WTC11 (cell line): ENCODE results near the gene OR6C76. TPM values are rescaled to one million over a fixed set of nuclear protein-coding genes. Genes with fewer than 3 reads are reported as not detected.

Source experiments
- ATAC-seq: fragments of 200-7000 bp; cut with Tn5 transposase; 2 replicates; pipeline ENCODE4 v1.10.0; 2021; ENCODE audit warnings: mild to moderate bottlenecking, moderate library complexity
- CTCF ChIA-PET: fragments of 300-600 bp; sonication (Branson Sonifier 250); formaldehyde crosslinking; loops from one replicate; lab custom pipeline; 2021; ENCODE audit warnings: antibody characterized with exemption; lab: Charles Lee
- POLR2A ChIA-PET: fragments of 350-600 bp; sonication (Branson Sonifier 250); formaldehyde crosslinking; loops from one replicate; lab custom pipeline; 2021; ENCODE audit warnings: antibody characterized with exemption; lab: Charles Lee
- DNase-seq: peaks from one replicate; pipeline ENCODE4 v3.0.0; 2021; ENCODE audit warnings: low spot score
- H3K27ac Mint-ChIP-seq: 2 replicates; pipeline ENCODE4 v1.8.0; 2021; ENCODE audit warnings: mixed read lengths
- H3K27me3 Mint-ChIP-seq: 2 replicates; pipeline ENCODE4 v1.8.0; 2021; ENCODE audit warnings: low read depth, mild to moderate bottlenecking, moderate library complexity, mixed read lengths
- H3K36me3 Mint-ChIP-seq: 2 replicates; pipeline ENCODE4 v1.8.0; 2021; ENCODE audit warnings: mixed read lengths
- H3K4me1 Mint-ChIP-seq: 2 replicates; pipeline ENCODE4 v1.8.0; 2022; ENCODE audit warnings: mixed read lengths
- H3K4me3 Mint-ChIP-seq: 2 replicates; pipeline ENCODE4 v1.8.0; 2021; ENCODE audit warnings: mild to moderate bottlenecking, moderate library complexity, mixed read lengths
- H3K9me3 Mint-ChIP-seq: 2 replicates; pipeline ENCODE4 v1.8.0; 2021; ENCODE audit warnings: mixed read lengths
- ATF3 ChIP-seq: sonication (generic); formaldehyde crosslinking; conservative IDR thresholded peaks from 2 replicates; pipeline ENCODE4 v1.8.1; 2022; ENCODE audit warnings: mild to moderate bottlenecking, missing genetic modification reagents
- CTCF ChIP-seq: fragments of 200-600 bp; IDR thresholded peaks from 2 replicates; pipeline ENCODE4 v1.8.0; 2022; ENCODE audit warnings: antibody characterized with exemption
- ERG ChIP-seq: fragments of 250-450 bp; sonication (Bioruptor Pico); IDR thresholded peaks from 2 replicates; pipeline ENCODE4 v1.8.0; 2021; ENCODE audit warnings: mild to moderate bottlenecking
- ETV6 ChIP-seq: sonication (generic); formaldehyde crosslinking; IDR thresholded peaks from 2 replicates; pipeline ENCODE4 v1.8.1; 2022; ENCODE audit warnings: mild to moderate bottlenecking, missing genetic modification reagents
- HMGXB4 ChIP-seq: sonication (generic); formaldehyde crosslinking; IDR thresholded peaks from 2 replicates; pipeline ENCODE4 v1.8.1; 2023; ENCODE audit warnings: mild to moderate bottlenecking, moderate library complexity, missing genetic modification reagents
- MXD4 ChIP-seq: fragments of 250-450 bp; sonication (Bioruptor Pico); IDR thresholded peaks from 2 replicates; pipeline ENCODE4 v1.8.0; 2021; ENCODE audit warnings: mild to moderate bottlenecking, moderate library complexity, borderline replicate concordance
- MYBL2 ChIP-seq: sonication (generic); formaldehyde crosslinking; IDR thresholded peaks from 2 replicates; pipeline ENCODE4 v1.8.1; 2023; ENCODE audit warnings: mild to moderate bottlenecking, moderate library complexity, missing genetic modification reagents
- NFATC4 ChIP-seq: fragments of 250-450 bp; sonication (Bioruptor Pico); IDR thresholded peaks from 2 replicates; pipeline ENCODE4 v1.9.0; 2021; ENCODE audit warnings: mild to moderate bottlenecking
- NFE2L1 ChIP-seq: sonication (generic); formaldehyde crosslinking; IDR thresholded peaks from 2 replicates; pipeline ENCODE4 v1.8.1; 2023; ENCODE audit warnings: missing genetic modification reagents
- PRDM15 ChIP-seq: sonication (generic); formaldehyde crosslinking; IDR thresholded peaks from 2 replicates; pipeline ENCODE4 v1.8.0; 2022; ENCODE audit warnings: missing genetic modification reagents
- RELA ChIP-seq: sonication (generic); formaldehyde crosslinking; IDR thresholded peaks from 2 replicates; pipeline ENCODE4 v1.8.1; 2022; ENCODE audit warnings: missing genetic modification reagents, mild to moderate bottlenecking, borderline replicate concordance
- RORB ChIP-seq: fragments of 250-450 bp; sonication (Bioruptor Pico); IDR thresholded peaks from 2 replicates; pipeline ENCODE4 v1.9.0; 2021; ENCODE audit warnings: mild to moderate bottlenecking
- SMAD3 ChIP-seq: sonication (generic); formaldehyde crosslinking; IDR thresholded peaks from 2 replicates; pipeline ENCODE4 v1.8.0; 2022; ENCODE audit warnings: missing genetic modification reagents, mild to moderate bottlenecking, borderline replicate concordance
- TCF7 ChIP-seq: sonication (generic); formaldehyde crosslinking; IDR thresholded peaks from 2 replicates; pipeline ENCODE4 v1.8.0; 2022; ENCODE audit warnings: mild to moderate bottlenecking, low read depth, missing genetic modification reagents, moderate library complexity
- TEAD4 ChIP-seq: sonication (generic); formaldehyde crosslinking; IDR thresholded peaks from 2 replicates; pipeline ENCODE4 v1.8.0; 2022; ENCODE audit warnings: mild to moderate bottlenecking, missing genetic modification reagents
- TP53 ChIP-seq: sonication (generic); formaldehyde crosslinking; IDR thresholded peaks from 2 replicates; pipeline ENCODE4 v1.8.1; 2023; ENCODE audit warnings: mild to moderate bottlenecking, missing genetic modification reagents
- ZBTB21 ChIP-seq: sonication (generic); formaldehyde crosslinking; IDR thresholded peaks from 2 replicates; pipeline ENCODE4 v1.8.1; 2023; ENCODE audit warnings: mild to moderate bottlenecking, missing genetic modification reagents, borderline replicate concordance
- ZMAT4 ChIP-seq: fragments of 250-450 bp; sonication (Bioruptor Pico); IDR thresholded peaks from 2 replicates; pipeline ENCODE4 v1.9.0; 2021; ENCODE audit warnings: mild to moderate bottlenecking
- ZNF121 ChIP-seq: sonication (generic); formaldehyde crosslinking; IDR thresholded peaks from 2 replicates; pipeline ENCODE4 v1.8.0; 2023; ENCODE audit warnings: missing genetic modification reagents
- ZNF232 ChIP-seq: sonication (generic); formaldehyde crosslinking; IDR thresholded peaks from 2 replicates; pipeline ENCODE4 v1.8.0; 2022; ENCODE audit warnings: mild to moderate bottlenecking, missing genetic modification reagents
- ZNF416 ChIP-seq: fragments of 250-450 bp; sonication (Bioruptor Pico); IDR thresholded peaks from 2 replicates; pipeline ENCODE4 v1.9.0; 2021; ENCODE audit warnings: mild to moderate bottlenecking, inconsistent platforms
- ZNF512 ChIP-seq: sonication (generic); formaldehyde crosslinking; IDR thresholded peaks from 2 replicates; pipeline ENCODE4 v1.8.1; 2022; ENCODE audit warnings: missing genetic modification reagents, borderline replicate concordance
- ZSCAN18 ChIP-seq: fragments of 250-450 bp; sonication (Bioruptor Pico); IDR thresholded peaks from 2 replicates; pipeline ENCODE4 v2.1.2; 2022; ENCODE audit warnings: mild to moderate bottlenecking, moderate library complexity
- total RNA-seq: library from RNA; stranded (reverse); gene quantifications from 3 replicates; pipeline ENCODE4 v1.2.3, GENCODE V29; 2021

Gene OR6C76
- total RNA-seq, 1 experiment from 2014 or later, result not detected

GRCh38 chr12:55385891-55386290, 40.2 kb upstream of the OR6C76 start (continued):
- TF ChIP-seq ZSCAN18 (CRISPR knock-in tag), result no peak
- no peak for TF ChIP-seq ZNF232
- TF ChIP-seq NFATC4 (CRISPR knock-in tag), result no peak
- TF ChIP-seq RORB (CRISPR knock-in tag), result no peak
- no peak for TF ChIP-seq RELA
- TF ChIP-seq TEAD4 (CRISPR knock-in tag), result no peak
- no peak for TF ChIP-seq ZBTB21 (CRISPR knock-in tag)
- TF ChIP-seq ZMAT4 (CRISPR knock-in tag), result no peak

- H3K4me3 Mint-ChIP-seq, result no peak overlapping the region
- 0 out of 2 replicates have a peak, but pooled peaks cover 3% of the 10 kb centered on the region for H3K9me3 Mint-ChIP-seq
- DNase-seq (no peak), ATAC-seq (peak; percentile 20; the same call in 1 of the 2 replicates)
- H3K27ac Mint-ChIP-seq, result no peak overlapping the region
- H3K36me3 Mint-ChIP-seq, result no peaks in the 10 kb centered on the region
- ChIA-PET CTCF (no interaction called here), POLR2A (no interaction called here)
- H3K27me3 Mint-ChIP-seq, result no peaks in the 10 kb centered on the region
- no peaks in the 10 kb centered on the region for H3K4me1 Mint-ChIP-seq
- no peak for TF ChIP-seq ERG
- no peak for TF ChIP-seq ATF3 (CRISPR knock-in tag)
- no peak for TF ChIP-seq ZNF121 (CRISPR knock-in tag)
- TF ChIP-seq NFE2L1 (CRISPR knock-in tag), result no peak
- TF ChIP-seq MYBL2 (CRISPR knock-in tag), result no peak
- no peak for TF ChIP-seq SMAD3
- TF ChIP-seq ZNF416 (CRISPR knock-in tag), result no peak
- no peak for TF ChIP-seq HMGXB4
- TF ChIP-seq PRDM15 (CRISPR knock-in tag), result no peak
- no peak for TF ChIP-seq ETV6
- no peak for TF ChIP-seq ZSCAN18 (CRISPR knock-in tag)
- TF ChIP-seq TCF7 (CRISPR knock-in tag), result no peak
- no peak for TF ChIP-seq MXD4
- TF ChIP-seq CTCF, result no peak
- TF ChIP-seq ZNF512 (CRISPR knock-in tag), result no peak
- no peak for TF ChIP-seq TP53 (CRISPR knock-in tag)
Measured at GRCh38 chr12:55392032-55392795, 33.8 kb upstream of the OR6C76 start.
